ENCODE measurements around the gene PPARG.
"Not testable (repeated sequence)": the region's sequence is repeated elsewhere in the genome, so short reads cannot be mapped to it uniquely, and the experiment has no call there.

The PPARG gene

DNA sequence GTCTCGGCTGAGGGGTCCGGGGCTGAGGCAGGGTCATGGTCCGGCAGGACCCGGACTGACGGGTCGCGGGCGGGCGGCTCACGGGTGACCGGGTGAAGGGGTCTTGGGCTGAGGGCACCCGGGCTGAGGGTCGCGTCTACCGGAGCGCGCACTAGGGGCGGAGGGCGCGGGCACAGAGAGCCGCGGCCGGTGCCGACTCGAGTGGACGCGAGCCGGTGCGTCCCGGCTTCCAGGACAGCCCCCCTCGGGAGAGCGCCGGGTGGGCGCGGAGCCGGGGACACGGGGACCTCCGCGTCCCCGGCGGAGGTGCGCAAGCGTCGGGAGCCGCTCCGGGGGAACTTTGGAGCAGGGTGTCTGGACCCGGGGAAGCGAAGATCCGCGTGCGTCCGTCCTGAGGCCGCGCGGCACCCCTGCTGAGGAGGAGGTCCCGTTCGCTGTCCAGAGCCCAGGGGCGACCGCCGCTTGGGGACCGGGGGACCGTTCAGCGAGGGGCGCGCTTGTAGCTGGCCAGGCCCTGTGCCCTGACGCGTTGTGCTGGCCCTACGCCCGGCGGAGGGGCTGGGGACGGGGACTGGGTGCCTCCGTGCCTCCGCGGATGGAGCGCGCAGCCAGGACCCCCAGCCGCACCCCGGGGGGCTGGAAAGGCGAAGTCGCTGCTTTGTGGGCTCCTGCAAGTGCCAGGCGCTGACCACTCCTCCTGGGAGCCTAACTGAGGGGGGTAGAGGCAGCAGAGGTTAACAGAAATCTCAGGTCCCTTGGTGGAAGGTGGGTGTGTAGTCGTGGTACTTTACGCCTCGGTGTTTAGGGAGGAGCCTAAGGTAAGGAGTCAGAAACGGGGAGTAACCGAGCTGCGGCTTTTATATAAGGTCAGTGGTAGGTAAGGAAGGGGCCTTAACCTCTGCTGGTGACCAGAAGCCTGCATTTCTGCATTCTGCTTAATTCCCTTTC lies at the start of gene PPARG:
PPARG (plus strand) TSS at position 889 of the 948 bp plus-strand sequence. CDS start 90,642 bp downstream, outside the sequence.
- peak; percentile 27 for DNase-seq

DNA sequence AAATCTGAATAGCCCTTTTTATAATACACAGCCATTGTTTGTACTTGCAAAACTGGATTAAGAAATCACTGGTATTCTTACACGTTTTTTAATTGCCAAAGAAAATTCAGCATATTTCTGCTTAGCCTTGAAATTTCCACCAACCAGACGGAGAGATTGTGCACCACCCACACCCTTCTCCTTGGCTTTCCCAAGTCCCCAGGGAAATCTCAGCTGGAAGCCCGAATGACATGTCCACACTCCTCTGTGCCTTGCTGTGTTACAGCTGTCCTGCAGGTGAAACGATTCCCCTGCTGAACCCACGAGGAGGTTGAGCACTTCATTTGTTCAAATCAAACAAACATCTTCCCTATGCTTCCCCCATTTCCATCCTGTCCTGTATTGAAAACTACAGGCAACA lies 49.6 kb upstream of the PPARG start:
- DNase-seq = no peak

DNA sequence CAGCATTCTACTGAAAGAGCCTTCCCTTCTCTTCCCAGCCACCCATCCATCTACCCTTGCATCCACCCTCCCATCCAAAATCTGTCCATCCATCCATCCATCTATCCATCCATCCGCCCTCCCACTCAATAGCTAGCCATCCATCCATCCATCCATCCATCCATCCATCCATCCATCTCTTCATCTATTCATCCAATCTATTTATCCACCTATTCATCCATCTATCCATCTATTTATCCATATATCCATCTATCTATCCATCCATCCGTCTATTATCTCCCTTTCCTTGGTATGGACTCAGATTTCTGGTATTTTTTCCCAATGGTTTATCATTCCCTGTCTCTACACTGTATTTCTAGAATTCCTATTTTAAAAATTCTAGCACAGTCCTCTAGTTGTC lies 46.1 kb upstream of the PPARG start:
- DNase-seq = no peak

DNA sequence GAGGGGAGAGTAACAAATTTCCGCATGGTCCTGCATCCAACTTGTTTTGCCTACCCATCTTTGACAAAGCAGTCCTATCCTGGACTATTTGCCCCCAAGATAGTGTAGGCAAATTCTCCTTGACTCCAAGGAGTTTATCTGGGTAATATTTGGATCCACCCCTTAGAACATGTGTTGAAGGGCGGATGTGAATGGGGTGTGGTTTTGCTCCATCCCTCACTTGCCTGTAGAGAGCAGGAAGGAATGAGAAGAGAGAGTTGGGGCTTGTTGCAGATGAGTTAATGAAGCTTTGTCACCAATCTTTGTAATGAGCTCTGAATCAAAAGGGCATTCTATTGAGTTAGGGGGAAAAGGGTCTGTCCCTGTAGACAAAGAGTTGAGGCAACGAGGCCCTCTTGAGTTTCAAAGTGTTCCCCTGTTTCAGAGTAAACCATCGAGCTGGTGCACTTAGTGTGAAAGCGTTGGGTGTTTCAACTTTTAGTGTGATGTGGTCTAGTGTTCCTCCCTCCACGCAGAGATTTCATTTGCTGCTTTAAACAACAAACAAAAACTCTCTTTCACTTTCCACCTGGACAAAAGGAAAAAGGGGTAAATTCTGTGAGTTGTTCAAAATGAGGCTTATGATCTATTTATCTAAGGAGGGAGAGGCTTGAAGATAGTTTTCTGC lies 42.2 kb upstream of the PPARG start:
- DNase-seq = no peak

DNA sequence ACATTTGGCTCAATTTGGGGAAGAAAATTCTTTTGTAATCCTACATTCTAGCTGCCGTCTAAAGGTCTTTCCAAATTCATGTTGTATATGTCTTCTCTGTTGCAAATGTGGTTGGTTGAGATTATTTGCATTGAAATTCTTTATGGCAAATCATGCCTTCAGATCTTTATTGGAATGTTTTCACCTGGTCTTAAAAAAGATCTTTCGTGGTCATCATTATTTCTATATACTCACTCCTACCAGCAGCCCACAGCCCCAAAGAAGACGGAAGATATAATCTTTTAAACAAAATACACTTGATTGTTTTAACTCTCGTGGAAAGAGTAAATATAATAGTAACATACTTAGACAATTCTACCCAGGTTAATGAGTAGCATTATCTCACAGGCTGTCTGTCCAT lies 41.5 kb upstream of the PPARG start:
- DNase-seq = no peak

DNA sequence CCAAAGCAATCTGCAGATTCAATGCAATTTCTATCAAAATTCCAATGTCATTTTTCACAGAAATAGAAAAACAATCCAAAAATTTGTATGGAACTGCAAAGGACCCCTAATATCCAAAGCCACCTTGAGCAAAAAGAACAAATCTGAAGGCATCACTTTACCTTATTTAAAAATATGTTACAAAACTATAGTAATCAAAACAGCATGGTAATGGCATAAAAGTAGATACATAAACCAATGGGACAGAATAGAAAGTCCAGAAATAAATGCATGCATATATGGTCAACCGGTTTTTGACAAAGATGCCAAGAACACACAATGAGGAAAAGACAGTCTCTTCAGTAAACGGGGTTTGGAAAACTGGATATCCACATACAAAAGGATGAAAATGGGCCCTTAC lies 39.4 kb upstream of the PPARG start:
- no peak for DNase-seq

DNA sequence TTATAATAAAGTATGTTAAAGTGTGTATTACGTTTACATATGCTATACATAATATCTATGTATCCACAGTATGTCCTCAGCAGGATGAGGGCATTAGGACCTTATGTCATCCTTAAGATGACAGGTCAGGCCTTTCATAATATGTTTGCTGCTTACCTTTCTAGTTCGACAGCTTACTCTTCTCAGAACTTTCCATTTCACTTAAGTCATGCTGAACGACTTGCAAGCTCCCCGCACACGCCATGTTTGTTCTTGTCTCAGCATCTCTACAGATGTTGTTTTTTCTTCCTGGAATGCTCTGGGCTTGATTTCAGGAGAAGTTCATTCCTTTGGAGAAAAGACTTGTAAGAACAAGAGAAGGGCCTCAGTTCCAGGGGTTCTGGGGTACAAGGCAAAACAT lies 36.0 kb upstream of the PPARG start:
- no peak for DNase-seq

DNA sequence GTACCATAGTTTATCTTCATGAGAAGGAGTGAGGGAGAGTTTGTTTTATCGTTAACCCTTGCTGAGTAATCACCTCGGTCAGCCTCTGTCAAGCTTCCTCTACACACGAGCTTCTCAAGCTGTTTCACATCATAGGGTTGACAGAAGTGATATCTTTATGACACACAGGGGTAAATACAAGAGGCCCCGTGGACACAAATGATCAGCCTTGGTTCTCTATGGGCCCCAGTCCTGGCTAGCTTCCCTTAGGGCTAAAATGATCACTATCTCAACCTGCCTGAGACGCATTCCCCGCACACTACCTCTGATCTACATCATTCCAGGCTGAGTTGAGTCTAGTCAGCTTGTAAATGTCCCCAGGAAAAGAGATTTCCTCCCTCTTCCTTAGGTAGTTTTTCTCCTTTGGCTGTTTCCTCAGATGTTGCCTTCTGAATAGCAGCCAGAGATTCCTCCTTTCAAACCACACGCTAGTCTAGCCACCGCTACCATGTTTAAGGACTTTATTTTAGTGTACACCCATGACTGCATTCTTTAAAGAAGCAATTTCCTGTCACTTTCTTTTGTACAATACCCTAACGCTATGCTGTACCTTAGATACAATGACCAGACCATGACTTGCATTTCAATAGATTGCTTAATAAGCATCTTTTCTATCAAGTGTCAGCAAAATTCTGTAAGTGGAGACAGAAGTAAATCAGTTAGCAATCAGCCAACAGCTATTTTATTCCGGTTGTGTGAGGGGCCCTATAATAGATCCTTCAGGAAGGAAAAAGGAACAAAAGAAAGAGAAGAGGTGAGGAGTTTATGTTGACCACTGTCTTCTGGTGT lies 35.1 kb upstream of the PPARG start:
- no peak for DNase-seq

DNA sequence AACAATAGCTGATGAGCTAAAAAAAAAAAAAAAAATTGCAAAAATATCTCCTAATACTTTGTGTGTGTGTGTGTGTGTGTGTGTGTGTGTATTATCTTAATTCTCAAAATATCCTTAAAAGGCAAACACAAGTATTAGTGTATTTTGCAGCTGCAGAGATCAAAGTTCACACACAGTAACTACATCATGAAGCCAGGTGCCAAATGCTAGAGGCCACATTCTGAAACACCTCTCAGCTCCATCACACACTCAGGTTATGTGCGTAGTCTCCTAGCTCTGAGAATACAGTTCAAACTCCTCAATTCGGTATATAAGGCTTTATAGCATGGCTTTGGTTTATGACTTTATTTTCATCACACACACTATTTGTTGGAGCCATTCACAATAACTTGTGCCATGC lies 33.5 kb upstream of the PPARG start:
- no peak for DNase-seq

DNA sequence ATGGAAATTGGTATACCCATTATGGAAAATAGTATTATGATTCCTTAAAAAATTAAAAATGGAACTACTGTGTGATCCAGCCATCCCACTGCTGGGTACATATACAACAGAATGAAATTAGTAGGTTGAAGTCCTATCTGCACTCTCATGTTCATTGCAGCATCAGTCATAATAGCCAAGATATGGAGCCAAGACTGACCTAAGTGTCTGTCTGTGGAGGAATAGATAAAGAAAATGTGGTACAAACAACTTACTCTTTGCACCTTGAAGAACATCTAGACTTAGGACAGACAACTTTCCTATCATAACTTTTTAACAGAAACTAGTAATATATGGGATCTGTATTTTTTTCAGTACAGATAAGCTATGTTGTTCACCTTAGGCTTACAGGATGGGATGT lies 30.0 kb upstream of the PPARG start:
- no peak for DNase-seq

DNA sequence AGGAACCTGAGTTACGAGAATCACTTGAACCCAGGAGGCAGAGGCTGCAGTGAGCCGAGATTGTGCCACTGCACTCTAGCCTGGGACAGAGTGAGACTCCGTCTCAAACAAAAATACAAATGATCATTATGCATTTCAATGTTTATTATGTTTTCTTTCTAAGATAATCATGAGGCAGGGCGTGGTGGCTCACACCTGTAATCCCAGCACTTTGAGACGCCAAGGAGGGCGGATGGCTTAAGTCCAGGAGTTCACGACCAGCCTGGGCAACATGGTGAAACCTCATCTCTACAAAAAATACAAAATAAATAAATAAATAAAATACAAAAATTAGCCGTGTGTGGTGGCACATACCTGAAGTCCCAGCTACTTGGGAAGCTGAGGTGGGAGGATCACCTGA lies 26.7 kb upstream of the PPARG start:
- DNase-seq = not testable (repeated sequence)

DNA sequence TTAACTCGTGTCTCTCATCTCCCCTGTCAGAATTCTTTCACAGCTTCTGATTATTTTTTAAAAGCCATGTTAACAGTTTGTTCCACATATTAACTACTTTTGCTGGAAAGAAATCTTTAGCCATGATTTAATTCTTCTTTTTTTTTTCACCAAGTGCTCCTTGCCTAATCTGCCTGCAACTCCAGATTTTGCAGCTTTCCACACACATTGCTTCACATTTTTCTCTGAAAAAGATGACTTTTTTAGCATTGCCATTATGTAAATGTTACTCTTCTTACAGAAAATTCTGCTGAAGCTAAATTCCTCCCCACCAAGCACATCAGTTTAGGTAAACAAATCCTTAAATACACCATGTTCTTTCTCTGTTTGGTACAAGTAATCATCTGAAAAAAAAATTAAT lies 23.4 kb upstream of the PPARG start:
- no peak for DNase-seq

DNA sequence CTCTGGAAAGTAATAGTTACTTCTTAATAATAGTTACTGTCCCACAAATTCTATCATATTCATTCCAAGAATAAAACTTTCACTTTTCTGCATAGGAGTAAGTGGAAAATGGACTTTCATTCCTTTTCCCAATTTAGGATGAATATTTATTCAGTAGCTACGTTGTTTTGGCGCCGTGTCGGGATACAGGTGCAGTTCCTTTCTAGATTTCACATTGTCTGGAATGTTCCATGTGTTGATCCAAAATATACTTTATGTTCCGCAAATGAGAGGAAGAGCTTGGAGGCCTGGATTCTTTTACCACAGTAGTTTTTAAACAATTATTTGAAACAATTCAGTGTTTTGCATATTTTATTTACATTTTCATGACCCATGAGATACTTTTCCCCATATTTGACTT lies 22.8 kb upstream of the PPARG start:
- DNase-seq = no peak

DNA sequence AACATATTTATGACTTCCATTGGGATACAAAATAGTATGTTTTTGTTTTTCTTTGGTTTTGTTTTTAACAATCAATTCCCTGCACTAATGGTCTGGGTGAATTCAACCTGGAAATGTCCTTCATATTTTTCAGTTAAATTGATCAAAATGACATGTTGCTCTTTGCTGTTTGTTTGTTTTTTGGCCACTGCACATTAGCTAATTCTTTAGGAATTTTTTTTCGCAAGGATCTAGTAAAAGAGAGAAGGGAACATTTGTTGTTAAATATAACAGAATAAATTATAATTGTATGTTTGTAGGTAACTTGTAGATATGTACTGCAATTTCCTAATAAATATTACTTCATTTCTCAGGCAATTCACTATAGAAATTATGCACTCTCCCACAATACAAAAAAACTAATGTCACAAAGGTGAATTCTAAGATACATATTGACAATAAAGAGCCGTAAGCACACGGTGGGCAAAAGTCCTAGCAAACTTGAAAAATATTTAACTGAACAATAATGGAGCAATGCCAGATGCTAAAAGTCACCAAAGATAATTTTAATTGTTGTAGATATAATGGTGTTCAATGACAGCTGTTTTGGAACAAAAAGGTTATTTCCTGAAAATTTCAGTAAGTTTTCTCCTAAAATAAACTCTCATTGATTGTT lies 21.4 kb upstream of the PPARG start:
- DNase-seq = no peak

DNA sequence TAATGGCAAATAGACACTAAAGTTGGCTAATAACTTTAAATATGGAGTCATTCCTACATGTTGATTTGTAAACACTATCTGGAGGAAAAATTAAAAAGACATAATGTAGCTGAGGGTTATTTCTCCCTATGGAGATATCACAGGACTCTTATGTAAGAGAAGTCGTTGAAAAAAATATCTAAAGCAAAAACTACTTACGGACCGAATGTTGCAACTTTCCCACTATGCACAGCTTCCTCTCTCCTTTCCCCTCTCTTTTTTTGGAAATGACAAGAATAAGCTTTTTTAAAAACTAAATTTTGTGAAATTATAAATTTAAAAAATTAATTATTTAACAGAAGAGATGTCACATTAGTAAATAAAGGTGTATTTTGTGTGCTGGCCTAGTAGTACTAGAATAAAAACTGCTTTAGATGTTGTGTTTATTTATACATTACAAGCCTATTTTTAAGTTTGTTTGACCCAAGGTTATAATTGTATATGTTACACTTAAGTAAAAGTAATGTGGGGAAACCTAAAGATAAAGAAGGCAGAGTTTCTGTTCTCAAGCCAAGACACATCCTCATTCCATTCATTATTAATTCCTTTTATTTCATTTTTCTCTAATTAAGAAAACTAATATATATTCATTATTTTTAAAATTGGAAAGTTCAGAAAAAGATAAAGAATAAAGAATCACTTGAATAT lies 20.7 kb upstream of the PPARG start:
- no peak for DNase-seq

DNA sequence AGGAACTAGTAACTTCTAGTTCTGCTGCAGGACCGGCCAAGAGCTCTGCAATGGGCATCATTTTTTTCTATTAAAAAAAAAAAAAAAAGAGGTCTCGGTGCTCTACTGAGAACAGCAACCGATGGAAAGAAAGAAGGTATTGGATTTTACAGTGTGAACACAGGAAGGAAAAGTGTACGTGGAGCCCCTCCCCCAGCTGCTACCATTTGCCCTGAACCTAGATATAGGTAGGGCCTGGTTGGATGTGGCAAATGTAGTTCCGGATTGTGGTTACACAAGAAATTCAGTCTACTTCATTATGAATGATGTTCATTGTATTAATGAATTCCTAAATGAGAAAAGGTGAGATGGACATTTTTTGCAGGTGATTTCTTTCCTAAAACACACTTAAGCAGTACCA lies 17.9 kb upstream of the PPARG start:
- DNase-seq = no peak

DNA sequence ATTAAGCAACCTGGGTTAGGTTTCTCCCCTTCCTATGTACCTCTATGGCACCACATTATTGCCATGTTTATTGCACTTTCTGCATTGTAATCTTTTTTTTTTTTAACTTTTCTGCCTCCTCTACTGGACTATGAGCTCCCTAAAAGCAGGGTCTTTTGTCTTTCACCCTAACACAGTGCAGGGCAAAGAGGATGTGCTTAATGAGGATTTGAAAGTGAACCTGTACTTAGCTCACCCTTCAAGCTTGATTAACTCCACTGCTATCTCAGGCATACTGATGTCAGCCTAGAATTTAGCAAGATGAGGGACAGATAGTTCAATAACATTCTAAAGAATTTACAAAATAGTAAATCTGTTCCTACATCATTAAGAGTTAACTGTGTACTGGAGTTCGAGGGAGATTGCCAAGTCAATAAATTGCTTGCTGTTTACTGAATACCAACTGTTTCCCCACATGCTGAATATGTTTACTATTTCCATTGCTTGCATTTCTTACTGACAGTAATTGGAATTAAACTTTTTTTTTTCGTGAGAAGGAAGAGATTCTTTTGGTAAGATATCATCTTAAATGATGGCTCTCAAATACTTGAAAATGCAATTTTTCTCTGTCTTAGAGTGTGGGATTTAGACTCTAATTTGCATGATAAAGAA lies 15.7 kb upstream of the PPARG start:
- no peak for DNase-seq

DNA sequence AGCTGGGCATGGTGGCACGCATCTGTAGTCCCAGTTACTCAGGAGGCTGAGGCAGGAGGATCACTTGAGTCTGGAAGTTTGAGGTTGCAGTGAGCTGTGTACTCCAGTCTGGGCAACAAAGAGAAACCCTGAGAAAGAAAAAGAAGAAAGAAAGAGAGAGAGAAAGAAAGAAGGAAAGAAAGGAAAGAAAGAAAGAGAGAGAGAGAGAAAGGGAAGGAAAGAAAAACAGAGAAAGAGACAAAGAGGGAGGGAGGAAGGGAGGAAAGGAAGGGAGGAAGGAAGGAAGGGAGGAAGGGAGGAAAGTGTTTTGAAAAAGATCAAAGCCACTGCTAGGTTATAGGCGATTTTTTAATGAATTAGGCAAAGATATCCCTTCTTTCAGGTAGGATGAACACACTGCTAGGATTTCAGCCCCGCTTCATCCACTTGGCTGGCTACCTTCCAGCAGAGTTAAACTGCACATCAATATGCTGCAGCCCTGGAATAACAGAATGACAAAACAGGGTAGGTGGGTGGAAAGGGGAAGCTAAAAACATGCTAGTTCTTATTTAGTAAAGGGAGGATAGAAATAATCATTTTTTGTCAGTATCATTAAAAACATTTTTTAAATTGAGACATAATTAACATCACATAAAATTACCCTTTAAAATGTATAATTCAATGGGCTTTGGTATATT lies 12.8 kb upstream of the PPARG start:
- DNase-seq = no peak

DNA sequence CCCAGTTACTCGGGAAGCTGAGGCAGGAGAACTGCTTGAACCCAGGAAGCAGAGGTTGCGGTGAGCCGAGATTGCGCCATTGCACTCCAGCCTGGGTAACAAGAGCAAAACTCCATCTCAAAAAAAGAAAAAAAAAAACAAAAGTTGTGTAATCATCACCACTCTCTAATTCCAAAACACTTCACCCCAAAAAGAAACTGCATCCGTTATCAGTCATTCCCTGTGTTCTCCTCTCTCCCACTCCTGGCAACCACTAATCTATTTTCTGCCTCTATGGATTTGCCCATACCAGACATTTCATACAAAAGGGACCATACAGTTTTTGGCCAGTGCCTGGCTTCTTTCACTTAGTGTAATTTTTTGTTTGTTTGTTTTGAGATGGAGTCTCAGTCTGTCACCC lies 12.0 kb upstream of the PPARG start:
- not testable (repeated sequence) for DNase-seq

DNA sequence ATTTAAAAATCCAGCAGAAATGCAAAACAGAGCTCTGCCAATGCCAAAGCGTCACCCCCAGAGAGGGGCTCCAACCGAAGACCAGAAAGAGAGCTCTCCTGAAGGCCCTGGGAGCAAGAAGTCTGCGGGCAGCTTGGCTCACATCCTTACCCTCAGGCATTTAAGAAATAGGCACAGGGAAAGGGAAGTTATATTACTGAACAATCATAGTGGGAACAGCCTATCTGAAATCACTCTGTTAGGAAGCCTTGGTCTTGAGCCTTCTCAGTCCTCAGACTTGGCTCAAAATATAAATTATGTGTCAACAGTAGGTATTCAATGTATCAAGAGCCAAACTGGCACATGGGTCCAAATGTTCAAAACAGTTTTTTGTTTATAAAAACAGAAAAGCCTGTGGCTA lies 10.3 kb upstream of the PPARG start:
- no peak for DNase-seq
